PFSK-1 (cell line): ENCODE results near the gene IRGQ.

Experiments
- FOXP2 ChIP-seq: optimal IDR thresholded peaks from 2 replicates; pipeline ENCODE3; 2011; ENCODE audit warnings: borderline replicate concordance, control low read depth, inconsistent platforms; ENCODE audit not compliant: insufficient read depth; ENCODE audit errors: extremely low read length, extremely low read depth
- POLR2AphosphoS5 ChIP-seq: IDR thresholded peaks from 2 replicates; pipeline ENCODE4 v1.6.1; 2012; ENCODE audit warnings: low read depth, mild to moderate bottlenecking, control low read depth, low read length, moderate library complexity
- REST ChIP-seq, 2 experiments: IDR thresholded peaks; 2 replicates each; pipeline versions ENCODE4 v1.6.1 to v1.8.0; 2011 to 2012; ENCODE audit warnings: low read depth in 2 of 2, low read length in 2 of 2, control low read depth in 1 of 2, inconsistent platforms in 1 of 2, mild to moderate bottlenecking in 1 of 2, moderate library complexity in 1 of 2; ENCODE audit not compliant: insufficient read depth in 1 of 2
- SIN3A ChIP-seq: IDR thresholded peaks from 2 replicates; pipeline ENCODE4 v1.6.1; 2012; ENCODE audit warnings: mild to moderate bottlenecking, low read length, moderate library complexity, borderline replicate concordance; ENCODE audit not compliant: insufficient read depth
- TAF1 ChIP-seq: IDR thresholded peaks from 2 replicates; pipeline ENCODE4 v1.6.1; 2012; ENCODE audit warnings: low read length, control low read depth, borderline replicate concordance; ENCODE audit not compliant: insufficient read depth

GRCh38 chr19:43548706-43549105, 47.2 kb downstream of the IRGQ start:
- no peak for TF ChIP-seq REST (IDR thresholded peaks at IDR 0.05; ENCODE audit: insufficient read depth in 1 of 2, low read depth in 2 of 2, low read length in 2 of 2)
- no peak for TF ChIP-seq POLR2AphosphoS5
- TF ChIP-seq TAF1 = no peak
- no peak for TF ChIP-seq SIN3A
- TF ChIP-seq FOXP2 = no peak
